Raji (cell line): ENCODE measurements around the gene IMPA2.

Source experiments
- POLR2A ChIP-seq: IDR thresholded peaks from 2 replicates; pipeline ENCODE4 v1.6.1; 2011; ENCODE audit warnings: low read depth, low read length, control low read depth; ENCODE audit not compliant: insufficient read depth

The IMPA2 gene

DNA sequence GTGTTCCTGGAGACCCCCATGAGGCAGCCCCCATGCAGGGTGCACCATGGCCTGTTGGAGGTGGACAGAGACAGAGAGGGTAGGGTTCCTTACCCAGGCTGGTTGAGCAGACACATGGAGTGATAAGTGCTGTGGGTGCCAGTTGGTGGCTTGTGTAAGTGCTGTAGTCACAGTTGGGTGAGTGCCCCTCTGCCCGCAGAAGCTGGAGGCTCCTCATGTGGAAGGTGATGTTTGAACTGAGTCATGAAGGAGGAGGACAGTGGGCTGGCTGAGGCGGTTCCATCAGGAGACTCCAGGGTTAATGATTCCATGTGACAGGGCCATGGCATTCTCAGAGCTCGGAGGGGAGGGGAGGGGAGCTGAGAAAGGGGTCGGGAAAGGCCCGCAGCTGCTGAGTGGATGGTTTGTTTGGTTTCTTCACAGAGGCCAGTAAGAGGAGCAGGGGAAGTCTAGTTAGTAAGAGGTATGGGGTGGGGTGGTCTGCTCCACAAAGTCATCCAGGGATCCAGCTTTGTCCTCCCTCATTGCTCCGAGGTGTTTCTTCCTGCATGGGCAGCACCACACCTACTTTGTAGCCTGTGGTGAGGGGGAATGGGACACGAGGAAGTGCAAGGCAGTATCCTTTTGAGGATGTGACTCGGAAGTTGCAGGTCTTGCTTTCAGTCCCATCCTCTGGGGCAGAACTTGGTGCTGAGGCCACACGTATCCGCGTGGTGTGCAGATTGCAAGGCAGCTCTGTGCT is 13.6 kb downstream of the IMPA2 start:
- no peak for TF ChIP-seq POLR2A

GRCh38 chr18:11995445-11996189 is 14.3 kb downstream of the IMPA2 start:
- TF ChIP-seq POLR2A, result no peak

- TF ChIP-seq POLR2A, result no peak
These were observed 15.0 kb downstream of the IMPA2 start for GRCh38 chr18:11996190-11996754.

DNA sequence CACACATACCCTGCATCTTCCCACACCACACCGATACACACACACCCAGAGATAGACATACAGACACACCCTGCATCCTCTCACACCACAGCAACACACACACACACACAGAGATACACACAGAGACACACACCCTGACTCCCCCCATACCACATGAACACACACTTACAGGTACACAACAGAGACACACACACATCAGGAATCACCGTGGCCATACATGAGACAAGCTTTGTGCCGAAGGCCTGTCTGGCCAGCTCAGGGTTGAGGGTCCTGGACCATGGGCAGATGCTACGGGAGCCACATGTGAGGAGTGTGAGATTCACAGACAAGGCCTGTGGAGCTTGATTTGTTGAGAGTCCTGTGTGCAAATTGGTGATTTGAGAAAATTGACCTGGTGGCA is 15.6 kb downstream of the IMPA2 start:
- no peak for TF ChIP-seq POLR2A

DNA sequence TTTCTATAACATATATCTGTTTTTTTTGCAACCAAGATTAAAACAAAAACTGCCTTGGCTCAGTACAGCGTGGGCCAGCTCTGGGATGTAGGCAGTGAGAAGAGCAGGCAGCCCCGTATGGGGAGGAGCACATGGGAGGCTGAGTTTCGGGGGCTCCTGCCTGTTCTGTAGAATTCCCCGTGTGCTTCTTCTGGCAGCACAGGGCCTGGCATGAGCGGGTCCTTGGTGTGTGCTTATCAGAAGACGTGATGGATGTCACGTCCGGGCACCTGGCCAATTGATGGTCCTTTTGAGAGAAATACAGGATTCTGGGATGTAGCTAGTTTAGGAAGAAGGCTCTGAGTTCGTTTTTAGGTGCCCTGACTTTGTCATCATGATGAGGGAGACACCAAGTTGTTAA is 16.2 kb downstream of the IMPA2 start:
- no peak for TF ChIP-seq POLR2A

DNA sequence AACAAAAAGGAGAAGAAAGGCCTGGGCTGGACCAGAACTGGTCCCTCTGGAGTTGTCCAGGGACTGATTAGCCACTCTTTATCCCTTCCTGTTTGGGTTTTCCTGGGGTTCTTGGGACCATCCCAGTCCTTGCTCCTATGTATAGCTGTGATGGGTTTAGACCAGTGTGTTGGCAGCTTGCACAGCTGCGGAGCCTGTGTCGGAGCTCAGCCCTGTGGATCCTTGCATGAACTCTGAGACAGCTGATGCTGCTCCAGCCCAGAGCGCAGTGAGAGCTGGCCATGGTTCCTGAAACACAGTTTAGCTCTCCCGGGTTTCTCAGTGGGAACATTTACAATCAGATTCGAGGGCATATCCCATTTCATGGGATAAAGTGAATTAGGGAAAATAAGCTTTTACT is 16.9 kb downstream of the IMPA2 start:
- no peak for TF ChIP-seq POLR2A

- no peak for TF ChIP-seq POLR2A
These were observed 18.1 kb downstream of the IMPA2 start for GRCh38 chr18:11999429-11999828.

GRCh38 chr18:12000072-12000659 is 18.9 kb downstream of the IMPA2 start:
- no peak for TF ChIP-seq POLR2A

DNA sequence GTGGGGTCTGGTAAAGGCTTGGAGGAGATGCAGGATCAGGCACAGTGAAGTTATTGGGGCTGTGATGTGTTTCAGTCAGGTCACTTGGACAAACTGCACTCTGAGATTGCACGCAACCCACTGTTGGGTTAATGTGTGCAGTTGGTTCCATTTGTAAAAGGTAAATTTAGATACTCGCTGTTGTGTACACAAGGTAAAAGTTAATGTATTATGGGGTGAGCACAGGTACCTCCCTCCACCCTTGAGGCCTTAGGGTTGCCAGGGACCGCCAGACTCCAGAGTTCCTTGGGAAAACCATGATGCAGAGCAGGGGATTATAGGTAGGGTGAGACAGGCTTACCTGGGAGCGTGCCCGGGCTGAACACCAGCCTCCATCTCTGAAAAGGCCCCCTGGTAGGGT is 20.1 kb downstream of the IMPA2 start:
- TF ChIP-seq POLR2A, result no peak

DNA sequence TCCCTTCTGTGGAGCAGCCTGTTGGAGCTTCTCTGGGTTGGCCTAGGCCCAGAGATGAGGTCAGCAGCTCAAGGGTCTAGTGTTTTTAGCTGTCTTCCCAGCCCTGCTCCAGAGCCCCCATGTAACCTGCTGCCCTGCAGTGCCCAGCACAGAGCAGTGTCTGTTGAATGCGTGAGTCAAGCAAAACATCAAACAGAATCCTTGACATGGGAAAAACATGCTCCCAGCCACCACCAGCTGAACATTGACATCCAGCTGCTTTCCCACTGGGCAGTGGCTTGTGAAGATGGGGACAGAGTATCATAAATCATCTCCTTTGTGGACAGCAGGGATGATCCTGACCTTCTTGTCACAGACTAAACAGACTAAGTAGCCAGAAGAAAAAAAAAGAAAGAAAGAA is 22.6 kb downstream of the IMPA2 start:
- no peak for TF ChIP-seq POLR2A

DNA sequence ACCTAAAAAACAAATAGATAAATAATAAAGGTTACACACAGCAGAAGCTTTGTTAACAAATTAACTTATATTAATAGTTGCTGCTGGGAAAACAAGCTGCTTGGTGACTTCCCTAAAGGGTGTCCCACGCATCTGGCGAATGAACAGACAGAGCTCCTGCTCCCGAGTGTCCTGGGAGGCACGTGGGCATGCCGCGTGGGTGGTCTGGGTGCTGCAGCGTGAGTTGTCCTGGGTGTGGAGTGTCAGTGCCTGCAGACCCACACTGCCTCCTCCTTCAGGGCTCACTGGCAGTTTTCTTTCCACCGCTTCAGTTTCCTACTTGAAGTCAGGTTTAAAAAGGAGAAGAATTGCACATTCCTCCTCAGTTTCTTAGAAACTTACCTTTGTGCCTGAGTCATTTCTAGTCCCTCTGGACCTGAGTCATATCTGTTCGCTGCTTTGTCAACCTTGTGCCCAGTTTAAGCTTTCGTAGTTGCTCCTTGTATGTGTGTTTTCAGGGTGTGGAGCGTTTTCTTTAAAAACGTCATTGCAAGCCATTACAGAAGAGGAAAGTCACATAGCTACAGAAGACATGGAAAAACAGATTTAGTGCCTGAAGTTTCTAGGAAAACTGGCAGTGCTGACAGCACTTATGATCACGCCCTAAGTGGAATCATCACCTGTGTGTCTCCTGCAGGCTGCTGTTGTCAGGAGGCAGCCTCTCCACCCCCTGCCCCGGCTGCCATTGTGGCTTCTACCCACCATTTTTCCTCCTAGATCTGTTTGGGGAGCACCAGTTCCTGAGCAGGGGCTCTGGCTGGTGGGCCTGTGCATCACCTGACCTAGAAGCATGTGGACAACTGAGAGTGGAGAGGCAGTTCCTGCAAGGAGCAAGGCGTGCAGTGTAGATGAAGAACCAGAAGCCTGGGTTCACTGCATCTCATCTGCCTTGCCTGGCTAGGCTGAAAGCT is 24.5 kb downstream of the IMPA2 start:
- TF ChIP-seq POLR2A, result no peak

- TF ChIP-seq POLR2A, result no peak
These were observed 25.2 kb downstream of the IMPA2 start for GRCh38 chr18:12006488-12006840.

- no peak for TF ChIP-seq POLR2A
These were observed 25.8 kb downstream of the IMPA2 start for GRCh38 chr18:12007063-12007462.

DNA sequence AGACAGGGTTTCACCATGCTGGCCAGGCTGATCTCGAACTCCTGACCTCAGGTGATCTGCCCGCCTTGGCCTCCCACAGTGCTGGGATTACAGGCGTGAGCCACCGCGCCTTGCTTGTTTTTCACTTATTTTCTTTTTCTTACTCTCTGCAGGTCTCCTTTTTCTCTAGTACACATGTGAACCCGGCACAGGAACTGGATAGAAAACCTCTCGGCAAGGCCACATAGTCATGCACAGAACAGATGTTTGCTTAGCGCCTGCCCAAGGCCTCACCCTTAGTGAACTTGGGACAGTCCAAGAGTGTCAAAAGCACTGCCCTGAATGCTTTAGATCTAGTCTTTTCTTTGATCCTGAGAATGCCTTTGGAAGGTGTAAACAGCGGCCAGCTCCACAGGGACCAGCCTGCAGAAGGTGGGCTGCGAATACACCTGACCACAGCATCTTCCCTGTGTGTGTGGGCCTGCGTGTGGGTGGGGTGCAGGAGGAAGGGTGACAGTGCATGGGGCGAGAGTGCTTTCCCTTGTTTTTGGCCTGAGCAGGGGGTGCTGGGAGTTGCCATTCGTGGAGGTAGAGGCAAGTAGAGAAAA is 27.0 kb downstream of the IMPA2 start:
- no peak for TF ChIP-seq POLR2A
